ENCODE data around the gene CCNF.

The CCNF gene

GRCh38 chr16:2470234-2470601, 41.0 kb downstream of the CCNF start:
- H3K4me1 ChIP-seq (ENCODE audit: control insufficient read depth, low read depth, low read length), result peaks cover 9% of the 10 kb centered on the region
- no peaks in the 10 kb centered on the region for H3K36me3 ChIP-seq (ENCODE audit: control insufficient read depth, low read depth, low read length)
- no peak overlapping the region for H3K4me3 ChIP-seq (ENCODE audit: low read length)
- no peak overlapping the region for H3K9ac ChIP-seq (ENCODE audit: low read length)
- no peaks in the 10 kb centered on the region for H3K9me3 ChIP-seq (ENCODE audit: control insufficient read depth, low read depth, low read length)
- H3K27ac ChIP-seq (ENCODE audit: low read length), result no peak overlapping the region
- peaks cover 63% of the 10 kb centered on the region for H3K27me3 ChIP-seq (ENCODE audit: control insufficient read depth, insufficient read depth, low read length)

- Histone ChIP-seq H3K9me3 (ENCODE audit: control insufficient read depth, low read depth, low read length) (no peaks in the 10 kb centered on the region), H3K9ac (ENCODE audit: low read length) (no peak overlapping the region), H3K4me1 (ENCODE audit: control insufficient read depth, low read depth, low read length) (peaks cover 9% of the 10 kb centered on the region), H3K4me3 (ENCODE audit: low read length) (peak overlapping the region; percentile 27), H3K36me3 (ENCODE audit: control insufficient read depth, low read depth, low read length) (no peaks in the 10 kb centered on the region), H3K27ac (ENCODE audit: low read length) (no peak overlapping the region), H3K27me3 (ENCODE audit: control insufficient read depth, insufficient read depth, low read length) (peaks cover 64% of the 10 kb centered on the region)
Measured at GRCh38 chr16:2470603-2471015, 41.4 kb downstream of the CCNF start.

DNA sequence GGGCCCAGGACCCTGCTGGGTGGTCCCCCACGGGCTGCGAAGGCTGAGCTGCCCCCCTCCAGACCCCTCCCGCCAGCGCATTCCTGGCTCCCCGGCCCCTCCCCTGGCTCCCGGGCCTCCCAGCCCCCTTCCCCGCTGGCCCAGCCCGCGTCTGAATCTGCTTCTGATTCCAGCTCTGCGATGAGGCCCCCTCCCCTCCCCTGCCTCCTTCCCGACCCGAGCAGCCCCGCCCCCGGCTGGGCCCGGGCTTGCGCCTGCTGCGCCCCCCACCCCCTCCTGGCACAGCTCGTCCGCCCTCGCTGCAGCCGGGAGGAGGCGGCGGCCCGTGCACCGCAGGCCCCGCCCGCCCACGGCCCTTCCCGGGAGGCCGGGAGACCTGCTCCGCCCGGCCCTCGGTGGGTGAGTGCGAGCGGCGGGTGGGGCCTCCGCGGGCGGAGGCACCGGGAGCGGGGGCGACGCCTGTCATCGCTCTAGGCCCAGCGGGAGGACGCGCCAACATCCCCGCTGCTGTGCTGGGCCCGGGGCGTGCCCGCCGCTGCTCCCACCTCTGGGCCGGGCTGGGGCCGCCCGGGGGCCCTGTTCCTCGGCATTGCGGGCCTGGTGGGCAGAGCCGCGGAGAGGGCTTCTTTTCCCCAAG, 41.9 kb downstream of the CCNF start, which contains the start of gene NTN3:
Gene NTN3 (plus strand): TSS at position 282 of the 637 bp plus-strand sequence. CDS start 405 bp downstream, outside the sequence.
- Histone ChIP-seq H3K27ac (ENCODE audit: low read length) (no peak within 1 kb of the TSS), H3K9me3 (ENCODE audit: control insufficient read depth, low read depth, low read length) (no peaks in the 10 kb centered on the region), H3K9ac (ENCODE audit: low read length) (no peak within 1 kb of the TSS), H3K4me3 (ENCODE audit: low read length) (peak within 1 kb of the TSS; percentile 27), H3K36me3 (ENCODE audit: control insufficient read depth, low read depth, low read length) (no peaks in the 10 kb centered on the region), H3K27me3 (ENCODE audit: control insufficient read depth, insufficient read depth, low read length) (peaks cover 70% of the 10 kb centered on the region), H3K4me1 (ENCODE audit: control insufficient read depth, low read depth, low read length) (peaks cover 9% of the 10 kb centered on the region)

GRCh38 chr16:2471653-2472487, 42.6 kb downstream of the CCNF start:
- Histone ChIP-seq H3K4me1 (ENCODE audit: control insufficient read depth, low read depth, low read length) (peaks cover 9% of the 10 kb centered on the region), H3K36me3 (ENCODE audit: control insufficient read depth, low read depth, low read length) (no peaks in the 10 kb centered on the region), H3K9me3 (ENCODE audit: control insufficient read depth, low read depth, low read length) (no peaks in the 10 kb centered on the region), H3K4me3 (ENCODE audit: low read length) (peak overlapping the region; percentile 27), H3K27me3 (ENCODE audit: control insufficient read depth, insufficient read depth, low read length) (peaks cover 77% of the 10 kb centered on the region), H3K27ac (ENCODE audit: low read length) (no peak overlapping the region), H3K9ac (ENCODE audit: low read length) (no peak overlapping the region)

DNA sequence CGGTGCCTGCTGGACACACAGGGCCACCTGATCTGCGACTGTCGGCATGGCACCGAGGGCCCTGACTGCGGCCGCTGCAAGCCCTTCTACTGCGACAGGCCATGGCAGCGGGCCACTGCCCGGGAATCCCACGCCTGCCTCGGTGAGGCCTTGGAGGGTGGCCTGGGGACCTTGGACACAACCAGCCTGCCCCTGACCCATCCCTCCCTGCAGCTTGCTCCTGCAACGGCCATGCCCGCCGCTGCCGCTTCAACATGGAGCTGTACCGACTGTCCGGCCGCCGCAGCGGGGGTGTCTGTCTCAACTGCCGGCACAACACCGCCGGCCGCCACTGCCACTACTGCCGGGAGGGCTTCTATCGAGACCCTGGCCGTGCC, 43.2 kb downstream of the CCNF start:
- Histone ChIP-seq H3K36me3 (ENCODE audit: control insufficient read depth, low read depth, low read length) (no peaks in the 10 kb centered on the region), H3K4me1 (ENCODE audit: control insufficient read depth, low read depth, low read length) (peaks cover 9% of the 10 kb centered on the region), H3K9me3 (ENCODE audit: control insufficient read depth, low read depth, low read length) (no peaks in the 10 kb centered on the region), H3K9ac (ENCODE audit: low read length) (no peak overlapping the region), H3K27ac (ENCODE audit: low read length) (no peak overlapping the region), H3K4me3 (ENCODE audit: low read length) (no peak overlapping the region), H3K27me3 (ENCODE audit: control insufficient read depth, insufficient read depth, low read length) (peaks cover 79% of the 10 kb centered on the region)

GRCh38 chr16:2472885-2473445, 43.7 kb downstream of the CCNF start:
- Histone ChIP-seq H3K27ac (ENCODE audit: low read length) (no peak overlapping the region), H3K4me1 (ENCODE audit: control insufficient read depth, low read depth, low read length) (peaks cover 9% of the 10 kb centered on the region), H3K27me3 (ENCODE audit: control insufficient read depth, insufficient read depth, low read length) (peaks cover 79% of the 10 kb centered on the region), H3K36me3 (ENCODE audit: control insufficient read depth, low read depth, low read length) (no peaks in the 10 kb centered on the region), H3K9me3 (ENCODE audit: control insufficient read depth, low read depth, low read length) (no peaks in the 10 kb centered on the region), H3K9ac (ENCODE audit: low read length) (no peak overlapping the region), H3K4me3 (ENCODE audit: low read length) (no peak overlapping the region)

DNA sequence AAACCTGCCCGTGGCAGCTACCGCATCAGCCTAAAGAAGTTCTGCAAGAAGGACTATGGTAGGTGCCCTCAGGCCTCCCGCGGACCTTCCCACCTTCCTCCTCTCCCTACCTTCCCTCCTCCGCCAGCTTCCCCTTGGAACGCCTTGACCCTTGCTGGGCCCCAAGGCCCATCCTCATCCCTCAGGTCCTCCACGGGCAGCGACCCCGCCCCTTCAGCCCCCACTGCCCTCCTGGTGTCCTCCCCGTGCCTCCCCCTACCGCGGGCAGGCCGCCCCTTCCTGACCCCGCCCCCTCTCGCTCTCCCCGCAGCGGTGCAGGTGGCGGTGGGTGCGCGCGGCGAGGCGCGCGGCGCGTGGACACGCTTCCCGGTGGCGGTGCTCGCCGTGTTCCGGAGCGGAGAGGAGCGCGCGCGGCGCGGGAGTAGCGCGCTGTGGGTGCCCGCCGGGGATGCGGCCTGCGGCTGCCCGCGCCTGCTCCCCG, 44.2 kb downstream of the CCNF start:
- H3K9ac ChIP-seq (ENCODE audit: low read length), result no peak overlapping the region
- H3K27ac ChIP-seq (ENCODE audit: low read length), result no peak overlapping the region
- no peaks in the 10 kb centered on the region for H3K36me3 ChIP-seq (ENCODE audit: control insufficient read depth, low read depth, low read length)
- peaks cover 9% of the 10 kb centered on the region for H3K4me1 ChIP-seq (ENCODE audit: control insufficient read depth, low read depth, low read length)
- peaks cover 76% of the 10 kb centered on the region for H3K27me3 ChIP-seq (ENCODE audit: control insufficient read depth, insufficient read depth, low read length)
- H3K9me3 ChIP-seq (ENCODE audit: control insufficient read depth, low read depth, low read length), result no peaks in the 10 kb centered on the region
- H3K4me3 ChIP-seq (ENCODE audit: low read length), result no peak overlapping the region

- H3K36me3 ChIP-seq (ENCODE audit: control insufficient read depth, low read depth, low read length), result no peaks in the 10 kb centered on the region
- no peak overlapping the region for H3K9ac ChIP-seq (ENCODE audit: low read length)
- no peaks in the 10 kb centered on the region for H3K9me3 ChIP-seq (ENCODE audit: control insufficient read depth, low read depth, low read length)
- peak overlapping the region; percentile 68 for H3K4me3 ChIP-seq (ENCODE audit: low read length)
- peaks cover 68% of the 10 kb centered on the region for H3K27me3 ChIP-seq (ENCODE audit: control insufficient read depth, insufficient read depth, low read length)
- no peak overlapping the region for H3K27ac ChIP-seq (ENCODE audit: low read length)
- peaks cover 4% of the 10 kb centered on the region for H3K4me1 ChIP-seq (ENCODE audit: control insufficient read depth, low read depth, low read length)
Measured at GRCh38 chr16:2473999-2474876, 45.0 kb downstream of the CCNF start.

DNA sequence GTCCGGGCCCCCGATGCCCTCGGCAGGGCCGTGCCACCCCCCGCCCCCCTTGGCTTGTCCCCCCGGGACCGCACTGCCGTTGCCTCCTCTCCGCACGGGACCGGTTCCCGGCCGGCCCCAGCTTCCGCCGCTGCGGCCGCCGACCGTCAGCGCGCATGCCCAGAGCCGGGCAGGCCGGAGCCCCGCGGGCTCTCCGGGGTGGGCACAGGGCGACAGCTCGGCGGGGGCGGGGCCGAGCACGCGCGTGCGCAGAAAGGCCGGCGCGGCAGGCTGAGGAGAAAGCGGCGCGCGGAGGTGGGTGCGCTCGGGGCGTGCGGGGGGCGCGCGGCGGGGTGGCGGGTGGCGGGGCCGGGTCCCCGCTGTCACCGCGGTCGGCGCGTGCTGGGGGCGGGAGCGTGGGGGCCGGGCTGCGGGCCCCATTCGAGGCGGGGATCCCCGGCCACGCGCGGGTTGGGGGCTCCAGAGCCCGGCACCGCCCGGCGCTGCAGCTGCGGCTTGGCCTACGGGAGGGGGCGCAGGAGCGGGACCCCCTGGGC, 45.7 kb downstream of the CCNF start, which contains the start of gene TBC1D24:
Gene TBC1D24 (plus strand): TSS at position 251 of the 536 bp plus-strand sequence. CDS start 21,022 bp downstream, outside the sequence.
- H3K9me3 ChIP-seq (ENCODE audit: control insufficient read depth, low read depth, low read length), result no peaks in the 10 kb centered on the region
- no peak within 1 kb of the TSS for H3K9ac ChIP-seq (ENCODE audit: low read length)
- no peak within 1 kb of the TSS for H3K27ac ChIP-seq (ENCODE audit: low read length)
- no peaks in the 10 kb centered on the region for H3K36me3 ChIP-seq (ENCODE audit: control insufficient read depth, low read depth, low read length)
- peak within 1 kb of the TSS; percentile 68 for H3K4me3 ChIP-seq (ENCODE audit: low read length)
- H3K27me3 ChIP-seq (ENCODE audit: control insufficient read depth, insufficient read depth, low read length), result peaks cover 61% of the 10 kb centered on the region
- peaks cover 4% of the 10 kb centered on the region for H3K4me1 ChIP-seq (ENCODE audit: control insufficient read depth, low read depth, low read length)

DNA sequence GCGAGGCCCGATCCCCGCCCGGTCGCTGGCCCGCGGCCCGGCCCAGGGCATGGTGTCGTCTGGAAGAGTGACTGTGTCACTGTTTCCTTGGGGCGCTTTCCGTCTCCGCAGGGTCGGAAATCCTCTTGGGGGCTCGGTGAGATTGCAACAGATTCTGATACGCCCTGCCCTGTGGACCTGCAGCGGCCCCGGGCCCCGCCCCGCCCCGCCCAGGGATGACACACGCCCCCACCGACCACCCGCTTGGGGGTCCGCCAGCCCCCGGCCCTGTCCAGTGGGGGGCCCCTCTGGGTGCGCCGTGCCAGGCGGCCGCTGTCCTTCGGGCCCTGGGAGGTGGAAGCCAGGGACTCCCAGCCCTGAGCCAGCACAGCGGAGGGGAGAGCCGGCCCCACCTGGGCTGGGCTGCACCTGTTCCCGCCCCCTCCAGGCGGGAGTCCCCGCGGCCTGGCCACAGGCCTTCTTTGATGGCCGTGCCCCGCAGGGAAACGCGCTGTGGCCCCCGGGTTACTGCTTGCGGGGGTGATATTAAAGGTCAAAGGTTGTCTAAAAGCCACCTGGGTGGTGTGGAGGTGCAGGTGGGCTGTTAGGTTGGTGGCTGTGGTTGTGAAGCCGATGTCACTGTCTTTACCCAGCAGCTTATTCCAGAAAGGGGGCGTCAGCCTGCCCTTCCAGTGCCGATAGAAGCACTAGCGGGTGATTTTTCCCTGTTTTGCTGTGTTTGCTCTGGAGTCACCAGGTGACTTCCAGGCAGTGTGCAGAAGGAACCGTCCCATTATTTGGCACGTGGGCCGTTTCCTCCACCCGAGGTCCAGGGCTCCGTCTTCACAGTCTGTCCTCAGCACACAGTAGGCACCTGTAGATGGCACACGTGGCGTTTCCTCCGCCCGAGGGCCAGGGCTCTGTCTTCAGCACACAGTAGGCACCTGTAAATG, 46.4 kb downstream of the CCNF start:
- Histone ChIP-seq H3K4me1 (ENCODE audit: control insufficient read depth, low read depth, low read length) (peaks cover under 1% of the 10 kb centered on the region), H3K36me3 (ENCODE audit: control insufficient read depth, low read depth, low read length) (no peaks in the 10 kb centered on the region), H3K4me3 (ENCODE audit: low read length) (peak overlapping the region; percentile 53), H3K27me3 (ENCODE audit: control insufficient read depth, insufficient read depth, low read length) (peaks cover 54% of the 10 kb centered on the region), H3K27ac (ENCODE audit: low read length) (no peak overlapping the region), H3K9ac (ENCODE audit: low read length) (no peak overlapping the region), H3K9me3 (ENCODE audit: control insufficient read depth, low read depth, low read length) (no peaks in the 10 kb centered on the region)

Measured in iPS-18a (cell line).